HepG2 (cell line): ENCODE measurements around the gene TAS2R60. TPM values are rescaled to one million over a fixed set of nuclear protein-coding genes. Genes with fewer than 3 reads are reported as not detected.

ENCODE experiments used
- ATAC-seq: fragments of 200-7000 bp; cut with Tn5 transposase; 3 replicates; pipeline ENCODE4 v1.9.1; 2020; ENCODE audit warnings: mild to moderate bottlenecking, moderate library complexity
- Bru-seq: library from RNA; stranded (reverse); fragments of 400-500 nt; gene quantifications from one replicate; lab custom pipeline; 2021; lab: Mats Ljungman, UMichigan
- BruChase-seq, 2 experiments: library from RNA; stranded (reverse); fragments of 400-500 nt; gene quantifications; one replicate each; lab custom pipeline; 2021; lab: Mats Ljungman, UMichigan
- BruUV-seq: library from RNA; stranded (reverse); fragments of 400-500 nt; replicated peaks from 2 replicates; lab custom pipeline; 2021; lab: Mats Ljungman, UMichigan
- CTCF ChIA-PET: fragments of 300-600 bp; formaldehyde crosslinking; extraction: SDS; loops from one replicate; lab custom pipeline; 2021; ENCODE audit warnings: low total read pairs, inconsistent platforms, low intra/inter-chr PET ratio; lab: Yijun Ruan, JAX
- POLR2A ChIA-PET: fragments of 350-600 bp; sonication (Branson Sonifier 250); formaldehyde crosslinking; loops from one replicate; lab custom pipeline; 2020; ENCODE audit warnings: antibody characterized with exemption, inconsistent platforms; lab: Yijun Ruan, JAX
- DNase-seq: peaks from one replicate; pipeline ENCODE4 v3.0.0-alpha.2; 2015; ENCODE audit warnings: low spot score
- FAIRE-seq: peaks from 3 replicates; lab custom pipeline; 2011; peaks lifted over from hg19 to GRCh38; lab: Jason Lieb, UNC
- H2AFZ ChIP-seq: one replicate; pipeline ENCODE4 v1.6.1; 2011; ENCODE audit warnings: low read length, inconsistent platforms
- H3K27ac ChIP-seq: fragments of 300-600 bp; 3 replicates; pipeline ENCODE4 v1.8.0; 2011; ENCODE audit warnings: mixed run types, mild to moderate bottlenecking, mixed read lengths, low read length, inconsistent platforms; ENCODE audit not compliant: insufficient read depth; ENCODE audit errors: extremely low read length
- H3K27me3 ChIP-seq, 2 experiments: fragments of 200-600 bp in 1 of 2; 2 replicates in 1 of 2; 3 replicates in 1 of 2; pipeline versions ENCODE4 v1.6.0 to v1.8.0; 2011; ENCODE audit warnings: low read length in 2 of 2, mild to moderate bottlenecking in 2 of 2, moderate library complexity in 2 of 2, inconsistent platforms in 1 of 2; ENCODE audit not compliant: insufficient read depth in 2 of 2, control insufficient read depth in 1 of 2
- H3K36me3 ChIP-seq, 2 experiments: fragments of 200-600 bp in 1 of 2; replicated peaks in 1 of 2; 2 replicates in 1 of 2; 3 replicates in 1 of 2; pipeline versions ENCODE4 v1.5.1 to v1.8.0; 2011; ENCODE audit warnings: low read length in 2 of 2, inconsistent platforms in 1 of 2; ENCODE audit not compliant: insufficient read depth in 2 of 2, control insufficient read depth in 1 of 2
- H3K4me1 ChIP-seq: 2 replicates; pipeline ENCODE4 v1.5.1; 2012; ENCODE audit warnings: low read length, inconsistent platforms; ENCODE audit not compliant: insufficient read depth
- H3K4me2 ChIP-seq: 2 replicates; pipeline ENCODE4 v1.6.0; 2011; ENCODE audit warnings: low read depth, low read length, inconsistent platforms
- H3K4me3 ChIP-seq, 3 experiments: fragments of 200-600 bp in 1 of 3; sonication (generic), shearing (Covaris generic) in 1 of 3; replicated peaks in 1 of 3; 2 replicates each; pipeline ENCODE4 v1.5.1; 2011 to 2016; ENCODE audit warnings: low read length in 3 of 3, inconsistent platforms in 2 of 3, low read depth in 2 of 3, mild to moderate bottlenecking in 2 of 3, control low read depth in 1 of 3, mixed read lengths in 1 of 3; ENCODE audit not compliant: insufficient read depth in 1 of 3
- H3K79me2 ChIP-seq: one replicate; pipeline ENCODE4 v1.6.1; 2011; ENCODE audit warnings: low read length, inconsistent platforms; ENCODE audit not compliant: insufficient read depth
- H3K9ac ChIP-seq: 2 replicates; pipeline ENCODE4 v1.6.0; 2011; ENCODE audit warnings: mild to moderate bottlenecking, low read depth, low read length, inconsistent platforms; ENCODE audit not compliant: insufficient read depth
- H3K9me3 ChIP-seq: 2 replicates; pipeline ENCODE4 v1.5.1; 2012; ENCODE audit warnings: mild to moderate bottlenecking, low read length
- H4K20me1 ChIP-seq: 2 replicates; pipeline ENCODE4 v1.6.0; 2011; ENCODE audit warnings: inconsistent platforms, mild to moderate bottlenecking, low read length, moderate library complexity; ENCODE audit not compliant: insufficient read depth
- ATM ChIP-seq: fragments of 450-650 bp; IDR thresholded peaks from 2 replicates; pipeline ENCODE4 v1.7.1; 2017; ENCODE audit warnings: mild to moderate bottlenecking, borderline replicate concordance
- CERS6 ChIP-seq: sonication (generic); formaldehyde crosslinking; IDR thresholded peaks from 2 replicates; pipeline ENCODE4 v1.5.0; 2020; ENCODE audit warnings: missing genetic modification reagents
- CHD2 ChIP-seq: IDR thresholded peaks from 2 replicates; pipeline ENCODE4 v1.6.1; 2011; ENCODE audit warnings: low read depth, low read length, improper control_type of control experiment
- DPF2 ChIP-seq: sonication (generic); formaldehyde crosslinking; IDR thresholded peaks from 2 replicates; pipeline ENCODE4 v1.4.0; 2020; ENCODE audit warnings: mild to moderate bottlenecking, low read depth, missing genetic modification reagents, borderline replicate concordance
- DR1 ChIP-seq: sonication (generic); formaldehyde crosslinking; IDR thresholded peaks from 2 replicates; pipeline ENCODE4 v1.8.0; 2021; ENCODE audit warnings: mild to moderate bottlenecking, missing genetic modification reagents, inconsistent platforms
- FOXP1 ChIP-seq, 2 experiments: fragments of 450-650 bp in 1 of 2; IDR thresholded peaks; 2 replicates each; pipeline ENCODE4 v1.6.1; 2017 to 2018; ENCODE audit warnings: antibody characterized with exemption in 1 of 2
- GMEB2 ChIP-seq: IDR thresholded peaks from 2 replicates; pipeline ENCODE4 v1.6.1; 2016; ENCODE audit warnings: missing biosample characterization, missing genetic modification reagents, low read depth
- GPN1 ChIP-seq: sonication (generic); formaldehyde crosslinking; IDR thresholded peaks from 2 replicates; pipeline ENCODE4 v1.5.1; 2020; ENCODE audit warnings: missing genetic modification reagents, borderline replicate concordance
- MXD3 ChIP-seq: IDR thresholded peaks from 2 replicates; pipeline ENCODE4 v1.6.1; 2016; ENCODE audit warnings: mild to moderate bottlenecking, missing biosample characterization, missing genetic modification reagents
- ZNF354B ChIP-seq: sonication (generic); formaldehyde crosslinking; IDR thresholded peaks from 2 replicates; pipeline ENCODE4 v1.8.0; 2022; ENCODE audit warnings: mild to moderate bottlenecking, missing genetic modification reagents
- ZNF563 ChIP-seq: sonication (generic); formaldehyde crosslinking; IDR thresholded peaks from 2 replicates; pipeline ENCODE4 v1.8.0; 2022; ENCODE audit warnings: mild to moderate bottlenecking, moderate library complexity, missing genetic modification reagents
- ZNF580 ChIP-seq: IDR thresholded peaks from 2 replicates; pipeline ENCODE4 v1.6.1; 2016; ENCODE audit warnings: low read depth, borderline replicate concordance
- ZNF619 ChIP-seq: sonication (generic); formaldehyde crosslinking; IDR thresholded peaks from 2 replicates; pipeline ENCODE4 v1.4.0; 2020; ENCODE audit warnings: mild to moderate bottlenecking, missing genetic modification reagents
- WGBS: methylation state at CpG from one replicate; pipeline ENCODE4 v1.1.6; 2017; ENCODE audit warnings: low lambda C conversion rate; 5-methylcytosine and 5-hydroxymethylcytosine counted together
- in situ Hi-C: cut with HindIII; loops from 2 replicates; pipeline ENCODE4 v1.10.0; 2017; ENCODE audit warnings: low pct_unique_long_range_greater_than_20kb; ENCODE audit not compliant: extremely low pct_ligation_motif_present
- intact Hi-C: fragments of 100-400 bp; cut with micrococcal nuclease; formaldehyde crosslinking; loops from one replicate; pipeline ENCODE4 v1.10.0; 2022; ENCODE audit not compliant: unreplicated experiment
- long read RNA-seq, 2 experiments: library from RNA in 1 of 2; library from polyadenylated mRNA in 1 of 2; stranded (forward) in 1 of 2; unstranded in 1 of 2; transcript quantifications; one replicate each; pipeline ENCODE4 v2.0.0, GENCODE V29; 2019 to 2022
- polyA minus RNA-seq, 3 experiments: library from RNA; depleted of rRNA, polyadenylated mRNA; stranded (reverse); fragments of >200 nt; gene quantifications; 2 replicates each; pipeline ENCODE4 v1.2.3, GENCODE V29; 2011; ENCODE audit warnings: low replicate concordance in 1 of 3
- polyA plus RNA-seq, 8 experiments: library from polyadenylated mRNA; depleted of rRNA in 3 of 8; stranded (reverse) in 7 of 8; unstranded in 1 of 8; fragments of >200 nt; fragmentation: Illumina TruSeq in 4 of 8; extraction: Trizol in 4 of 8; gene quantifications; 2 replicates each; pipeline versions ENCODE4 v1.2.1 to v1.2.3, GENCODE V29; 2011 to 2016; ENCODE audit warnings: low read depth in 4 of 8, missing spikeins in 1 of 8, mixed read lengths in 1 of 8; ENCODE audit not compliant: insufficient read depth in 1 of 8
- total RNA-seq, 5 experiments: library from RNA; depleted of rRNA; stranded (reverse); fragments of >200 nt; fragmentation: Illumina TruSeq; extraction: Trizol; gene quantifications; 2 replicates each; pipeline ENCODE4 v1.2.3, GENCODE V29; 2016; ENCODE audit warnings: low read depth in 1 of 5
- TF ChIP-seq, protein P1 (sequence below): sonication (generic); formaldehyde crosslinking; conservative IDR thresholded peaks from 2 replicates; pipeline ENCODE4 v1.8.0; 2022; ENCODE audit warnings: missing genetic modification reagents

TAS2R60 gene
- total RNA-seq (2016; rRNA removed; fragmentation: Illumina TruSeq; extraction: Trizol) = not detected in 2 replicates
- not detected in 2 replicates for total RNA-seq (2016; cell fraction: cytosol; rRNA removed; fragmentation: Illumina TruSeq; extraction: Trizol; ENCODE audit: low read depth)
- not detected in 2 replicates for total RNA-seq (2016; cell fraction: insoluble cytoplasmic fraction; rRNA removed; fragmentation: Illumina TruSeq; extraction: Trizol)
- total RNA-seq (2016; cell fraction: membrane; rRNA removed; fragmentation: Illumina TruSeq; extraction: Trizol) = not detected in 2 replicates
- total RNA-seq (2016; cell fraction: nucleus; rRNA removed; fragmentation: Illumina TruSeq; extraction: Trizol) = not detected in 2 replicates
- not detected in 2 replicates for polyA plus RNA-seq (2011; rRNA removed)
- polyA plus RNA-seq (2011; cell fraction: cytosol; rRNA removed) = not detected in 2 replicates
- polyA plus RNA-seq (2011; cell fraction: nucleus; rRNA removed) = not detected in 2 replicates
- polyA plus RNA-seq (2012) = not detected in 2 replicates
- not detected in 2 replicates for polyA plus RNA-seq (2016; cell fraction: cytosol; fragmentation: Illumina TruSeq; extraction: Trizol; ENCODE audit: low read depth)
- not detected in 2 replicates for polyA plus RNA-seq (2016; cell fraction: insoluble cytoplasmic fraction; fragmentation: Illumina TruSeq; extraction: Trizol; ENCODE audit: low read depth)
- not detected in 2 replicates for polyA plus RNA-seq (2016; cell fraction: membrane; fragmentation: Illumina TruSeq; extraction: Trizol; ENCODE audit: low read depth)
- not detected in 2 replicates for polyA plus RNA-seq (2016; cell fraction: nucleus; fragmentation: Illumina TruSeq; extraction: Trizol; ENCODE audit: insufficient read depth, low read depth)
- not detected in 2 replicates for polyA minus RNA-seq (2011; rRNA and poly(A)+ RNA removed; ENCODE audit: low replicate concordance)
- not detected in 2 replicates for polyA minus RNA-seq (2011; cell fraction: cytosol; rRNA and poly(A)+ RNA removed)
- not detected in 2 replicates for polyA minus RNA-seq (2011; cell fraction: nucleus; rRNA and poly(A)+ RNA removed)
- percentile 8 among the genes with signal in this experiment for Bru-seq, nascent RNA
- not detected for BruChase-seq, experiment 1, labeled RNA remaining after a 6-hour chase
- BruChase-seq, experiment 2, labeled RNA remaining after a 2-hour chase = not detected
- long read RNA-seq, experiment 1 = 0 reads
- long read RNA-seq, experiment 2 = 0 reads

DNA sequence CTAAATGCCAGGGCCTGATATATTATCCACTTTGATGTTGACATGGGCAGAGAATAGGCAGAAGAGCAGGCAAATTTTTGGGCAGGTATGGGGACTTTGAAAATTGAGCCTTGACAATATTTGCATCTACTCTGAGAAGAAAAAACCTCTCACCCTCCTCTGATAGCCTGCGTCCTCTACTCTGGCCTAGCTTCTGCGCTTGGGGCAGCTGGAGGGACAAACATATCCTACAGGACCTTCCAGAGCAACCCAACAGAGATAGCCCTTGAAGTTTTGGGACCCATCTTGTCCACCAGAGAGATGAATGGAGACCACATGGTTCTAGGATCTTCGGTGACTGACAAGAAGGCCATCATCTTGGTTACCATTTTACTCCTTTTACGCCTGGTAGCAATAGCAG, at the start of gene TAS2R60:
TAS2R60 (plus strand) TSS at position 301 of the 400 bp plus-strand sequence; CDS start at position 301, 0 bp downstream.
- in situ Hi-C loops (no loop called here), intact Hi-C loops (no loop called here)
- no peaks in the 10 kb centered on the region for H3K79me2 ChIP-seq
- no peak within 1 kb of the TSS for H3K9ac ChIP-seq
- no peak within 1 kb of the TSS for H3K4me3 ChIP-seq
- H4K20me1 ChIP-seq = no peaks in the 10 kb centered on the region
- H3K27me3 ChIP-seq = peaks cover 0 to 3% of the 10 kb centered on the region in 2 experiments; a peak in 1 of 5 replicates
- 50% methylated on average over 2 of the region's 4 CpGs for WGBS
- H3K9me3 ChIP-seq = no peaks in the 10 kb centered on the region
- no peak for ATAC-seq
- no TSS peak for BruUV-seq
- H3K27ac ChIP-seq = peak within 1 kb of the TSS; percentile 17
- H2AFZ ChIP-seq = no peak within 1 kb of the TSS
- ChIA-PET POLR2A (no interaction called here), CTCF (no interaction called here)
- no peak for DNase-seq
- peaks cover 24% of the 10 kb centered on the region for H3K4me1 ChIP-seq
- FAIRE-seq = no peak
- H3K4me2 ChIP-seq = peak within 1 kb of the TSS; percentile 59
- no peaks in the 10 kb centered on the region for H3K36me3 ChIP-seq
- no peak for TF ChIP-seq MXD3 (CRISPR knock-in tag)
- no peak for TF ChIP-seq CHD2
- TF ChIP-seq GMEB2 (CRISPR knock-in tag) = no peak
- TF ChIP-seq, protein P1, sequence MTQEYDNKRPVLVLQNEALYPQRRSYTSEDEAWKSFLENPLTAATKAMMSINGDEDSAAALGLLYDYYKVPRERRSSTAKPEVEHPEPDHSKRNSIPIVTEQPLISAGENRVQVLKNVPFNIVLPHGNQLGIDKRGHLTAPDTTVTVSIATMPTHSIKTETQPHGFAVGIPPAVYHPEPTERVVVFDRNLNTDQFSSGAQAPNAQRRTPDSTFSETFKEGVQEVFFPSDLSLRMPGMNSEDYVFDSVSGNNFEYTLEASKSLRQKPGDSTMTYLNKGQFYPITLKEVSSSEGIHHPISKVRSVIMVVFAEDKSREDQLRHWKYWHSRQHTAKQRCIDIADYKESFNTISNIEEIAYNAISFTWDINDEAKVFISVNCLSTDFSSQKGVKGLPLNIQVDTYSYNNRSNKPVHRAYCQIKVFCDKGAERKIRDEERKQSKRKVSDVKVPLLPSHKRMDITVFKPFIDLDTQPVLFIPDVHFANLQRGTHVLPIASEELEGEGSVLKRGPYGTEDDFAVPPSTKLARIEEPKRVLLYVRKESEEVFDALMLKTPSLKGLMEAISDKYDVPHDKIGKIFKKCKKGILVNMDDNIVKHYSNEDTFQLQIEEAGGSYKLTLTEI (CRISPR knock-in tag) = no peak
- TF ChIP-seq ZNF354B (CRISPR knock-in tag) = no peak
- TF ChIP-seq ZNF580 = no peak
- no peak for TF ChIP-seq GPN1 (CRISPR knock-in tag)
- no peak for TF ChIP-seq CERS6 (CRISPR knock-in tag)
- no peak for TF ChIP-seq ZNF563 (CRISPR knock-in tag)
- no peak for TF ChIP-seq DPF2
- no peak for TF ChIP-seq FOXP1 (IDR thresholded peaks at IDR 0.05)
- no peak for TF ChIP-seq FOXP1 (CRISPR knock-in tag; IDR thresholded peaks at IDR 0.05)
- TF ChIP-seq ATM = no peak
- TF ChIP-seq ZNF619 (CRISPR knock-in tag) = no peak
- TF ChIP-seq DR1 (CRISPR knock-in tag) = no peak
